Choroid plexus epithelial cell (primary cell): ENCODE data around the gene MOB3B.

Experiments
- DNase-seq: peaks from one replicate; pipeline ENCODE4 v3.0.0-alpha.2; 2010; ENCODE audit warnings: low read depth
- H3K4me3 ChIP-seq: 2 replicates; pipeline ENCODE4 v1.5.1; 2011; ENCODE audit warnings: low read depth, mild to moderate bottlenecking, control low read depth, low read length, moderate library complexity
- TF ChIP-seq, protein P1 (sequence below): conservative IDR thresholded peaks from 2 replicates; pipeline ENCODE4 v1.5.1; 2011; ENCODE audit warnings: low read depth, mild to moderate bottlenecking, control low read depth, inconsistent platforms, low read length, moderate library complexity

MOB3B gene

DNA sequence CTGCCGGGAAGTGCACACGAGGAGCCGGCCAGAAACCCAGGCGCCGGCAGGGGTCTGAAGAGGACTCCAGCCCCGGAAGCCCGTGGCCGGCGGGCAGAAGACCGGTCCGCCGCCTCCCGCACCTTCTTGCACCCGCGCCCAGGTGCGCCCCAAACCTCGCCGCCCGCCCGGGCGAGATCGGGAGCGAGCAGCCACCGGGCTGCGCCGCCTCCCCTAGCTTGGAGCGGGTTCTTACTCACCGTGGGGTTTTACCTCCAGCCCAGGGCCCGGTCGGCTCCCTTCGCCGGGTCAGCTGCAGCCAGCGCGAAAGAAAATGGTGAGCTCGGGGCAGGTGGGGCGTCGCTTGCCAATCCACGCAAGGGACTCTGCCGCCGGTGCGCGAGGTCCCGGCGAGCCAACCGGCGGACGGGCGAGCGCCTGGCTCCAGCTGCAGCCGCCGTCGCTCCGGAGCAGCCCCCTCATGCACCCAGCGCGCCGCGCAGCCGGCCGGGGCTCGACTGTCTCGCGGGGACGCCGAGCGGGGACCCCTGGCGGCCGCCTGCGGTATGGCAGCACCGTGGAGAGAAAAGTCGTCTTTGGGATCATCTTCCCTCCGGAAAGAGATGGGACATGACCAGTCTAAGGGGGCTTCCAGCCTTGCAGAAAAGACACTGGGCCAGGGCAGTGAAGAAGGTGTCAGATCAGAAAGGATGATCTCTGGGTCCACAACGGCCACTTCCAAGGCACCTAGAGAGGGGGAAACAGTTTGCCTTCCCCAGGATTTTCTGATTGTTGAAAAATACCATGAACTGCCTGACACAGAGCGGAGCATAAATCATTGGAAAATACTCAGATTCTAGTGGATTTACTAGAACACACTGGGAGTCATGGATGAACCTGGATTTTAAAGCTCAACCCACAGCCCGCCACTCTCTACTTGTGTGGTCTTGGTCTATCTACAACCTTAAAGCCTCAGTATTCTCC lies at the start of gene MOB3B:
TSS of gene MOB3B (minus strand) at position 499 of the 963 bp plus-strand sequence. CDS start 74,264 bp downstream, outside the sequence.
- peak; percentile 76 for DNase-seq
- H3K4me3 ChIP-seq: peak within 1 kb of the TSS; percentile 64
- TF ChIP-seq, protein P1, sequence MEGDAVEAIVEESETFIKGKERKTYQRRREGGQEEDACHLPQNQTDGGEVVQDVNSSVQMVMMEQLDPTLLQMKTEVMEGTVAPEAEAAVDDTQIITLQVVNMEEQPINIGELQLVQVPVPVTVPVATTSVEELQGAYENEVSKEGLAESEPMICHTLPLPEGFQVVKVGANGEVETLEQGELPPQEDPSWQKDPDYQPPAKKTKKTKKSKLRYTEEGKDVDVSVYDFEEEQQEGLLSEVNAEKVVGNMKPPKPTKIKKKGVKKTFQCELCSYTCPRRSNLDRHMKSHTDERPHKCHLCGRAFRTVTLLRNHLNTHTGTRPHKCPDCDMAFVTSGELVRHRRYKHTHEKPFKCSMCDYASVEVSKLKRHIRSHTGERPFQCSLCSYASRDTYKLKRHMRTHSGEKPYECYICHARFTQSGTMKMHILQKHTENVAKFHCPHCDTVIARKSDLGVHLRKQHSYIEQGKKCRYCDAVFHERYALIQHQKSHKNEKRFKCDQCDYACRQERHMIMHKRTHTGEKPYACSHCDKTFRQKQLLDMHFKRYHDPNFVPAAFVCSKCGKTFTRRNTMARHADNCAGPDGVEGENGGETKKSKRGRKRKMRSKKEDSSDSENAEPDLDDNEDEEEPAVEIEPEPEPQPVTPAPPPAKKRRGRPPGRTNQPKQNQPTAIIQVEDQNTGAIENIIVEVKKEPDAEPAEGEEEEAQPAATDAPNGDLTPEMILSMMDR: peak; percentile 77

DNA sequence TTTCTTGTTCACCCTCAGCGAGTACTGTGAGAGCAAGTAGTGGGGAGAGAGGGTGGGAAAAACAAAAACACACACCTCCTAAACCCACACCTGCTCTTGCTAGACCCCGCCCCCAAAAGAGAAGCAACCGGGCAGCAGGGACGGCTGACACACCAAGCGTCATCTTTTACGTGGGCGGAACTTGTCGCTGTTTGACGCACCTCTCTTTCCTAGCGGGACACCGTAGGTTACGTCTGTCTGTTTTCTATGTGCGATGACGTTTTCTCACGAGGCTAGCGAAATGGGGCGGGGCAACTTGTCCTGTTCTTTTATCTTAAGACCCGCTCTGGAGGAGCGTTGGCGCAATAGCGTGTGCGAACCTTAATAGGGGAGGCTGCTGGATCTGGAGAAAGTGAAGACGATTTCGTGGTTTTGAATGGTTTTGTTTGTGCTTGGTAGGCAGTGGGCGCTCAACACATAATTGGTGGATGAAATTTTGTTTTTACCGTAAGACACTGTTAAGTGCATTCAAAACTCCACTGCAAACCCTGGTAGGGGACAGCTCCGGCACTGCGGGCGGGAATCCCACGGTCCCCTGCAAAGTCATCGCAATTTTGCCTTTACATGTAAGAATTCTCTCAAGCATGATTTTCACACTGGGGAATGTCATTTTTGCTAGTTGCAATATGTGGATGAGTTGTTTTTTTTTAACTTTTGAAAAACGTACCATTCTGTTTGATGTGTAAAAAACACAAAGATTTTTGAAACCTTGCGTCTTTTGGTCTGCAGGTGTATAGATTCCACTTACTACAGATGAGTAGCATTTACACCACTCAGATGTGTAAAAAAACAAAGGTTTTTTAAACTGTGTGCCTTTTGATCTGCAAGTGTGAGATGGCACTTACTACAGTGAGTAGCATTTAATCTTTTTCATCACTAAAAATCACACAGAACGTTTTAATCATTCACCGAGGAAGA lies 44.3 kb upstream of the MOB3B start:
- TF ChIP-seq, protein P1: no peak
- H3K4me3 ChIP-seq: peak overlapping the region; percentile 72
- DNase-seq: peak; percentile 100

DNA sequence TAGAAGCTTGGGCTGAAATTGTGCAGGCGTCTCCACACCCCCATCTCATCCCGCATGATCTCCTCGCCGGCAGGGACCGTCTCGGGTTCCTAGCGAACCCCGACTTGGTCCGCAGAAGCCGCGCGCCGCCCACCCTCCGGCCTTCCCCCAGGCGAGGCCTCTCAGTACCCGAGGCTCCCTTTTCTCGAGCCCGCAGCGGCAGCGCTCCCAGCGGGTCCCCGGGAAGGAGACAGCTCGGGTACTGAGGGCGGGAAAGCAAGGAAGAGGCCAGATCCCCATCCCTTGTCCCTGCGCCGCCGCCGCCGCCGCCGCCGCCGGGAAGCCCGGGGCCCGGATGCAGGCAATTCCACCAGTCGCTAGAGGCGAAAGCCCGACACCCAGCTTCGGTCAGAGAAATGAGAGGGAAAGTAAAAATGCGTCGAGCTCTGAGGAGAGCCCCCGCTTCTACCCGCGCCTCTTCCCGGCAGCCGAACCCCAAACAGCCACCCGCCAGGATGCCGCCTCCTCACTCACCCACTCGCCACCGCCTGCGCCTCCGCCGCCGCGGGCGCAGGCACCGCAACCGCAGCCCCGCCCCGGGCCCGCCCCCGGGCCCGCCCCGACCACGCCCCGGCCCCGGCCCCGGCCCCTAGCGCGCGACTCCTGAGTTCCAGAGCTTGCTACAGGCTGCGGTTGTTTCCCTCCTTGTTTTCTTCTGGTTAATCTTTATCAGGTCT lies 43.5 kb upstream of the MOB3B start, which contains the start of gene C9orf72:
TSS of gene C9orf72 (minus strand) at position 564 of the 716 bp plus-strand sequence. CDS start 6,361 bp downstream, outside the sequence.
- TF ChIP-seq, protein P1: no peak
- DNase-seq: no peak
- peak within 1 kb of the TSS; percentile 72 for H3K4me3 ChIP-seq

DNA sequence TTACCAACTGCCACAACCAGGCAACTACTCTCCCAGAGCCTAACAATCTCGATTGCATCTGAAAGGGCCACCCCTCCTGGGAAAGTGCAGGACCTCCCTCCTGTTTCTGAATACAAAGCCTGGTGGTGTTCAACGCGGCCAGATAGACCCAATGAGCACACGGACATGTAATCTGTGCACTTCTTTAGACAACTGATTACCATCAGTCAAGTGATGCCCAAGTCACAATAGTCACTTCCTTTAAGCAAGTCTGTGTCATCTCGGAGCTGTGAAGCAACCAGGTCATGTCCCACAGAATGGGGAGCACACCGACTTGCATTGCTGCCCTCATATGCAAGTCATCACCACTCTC lies 42.9 kb upstream of the MOB3B start:
- DNase-seq: peak; percentile 59
- TF ChIP-seq, protein P1: no peak
- peak overlapping the region; percentile 72 for H3K4me3 ChIP-seq

DNA sequence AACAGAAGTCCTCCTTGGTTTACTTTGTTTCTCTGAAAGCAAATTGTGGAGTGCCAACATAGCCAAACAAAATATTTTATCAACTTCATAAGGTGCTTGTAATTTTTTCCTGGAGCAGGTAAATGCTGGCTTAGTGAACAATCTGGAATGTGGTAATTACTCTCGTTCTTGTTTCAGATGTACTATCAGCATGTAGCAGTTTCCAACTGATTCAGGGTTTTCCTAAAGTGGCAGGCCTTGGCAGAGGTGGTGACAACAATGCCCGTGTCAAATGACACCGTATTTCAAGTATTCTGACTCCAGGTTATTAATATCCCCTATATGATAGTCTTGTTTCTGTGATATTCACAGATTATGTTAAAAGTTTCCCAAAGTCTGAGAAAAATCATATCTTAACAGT lies 42.4 kb upstream of the MOB3B start:
- DNase-seq: no peak
- no peak overlapping the region for H3K4me3 ChIP-seq
- TF ChIP-seq, protein P1: no peak

DNA sequence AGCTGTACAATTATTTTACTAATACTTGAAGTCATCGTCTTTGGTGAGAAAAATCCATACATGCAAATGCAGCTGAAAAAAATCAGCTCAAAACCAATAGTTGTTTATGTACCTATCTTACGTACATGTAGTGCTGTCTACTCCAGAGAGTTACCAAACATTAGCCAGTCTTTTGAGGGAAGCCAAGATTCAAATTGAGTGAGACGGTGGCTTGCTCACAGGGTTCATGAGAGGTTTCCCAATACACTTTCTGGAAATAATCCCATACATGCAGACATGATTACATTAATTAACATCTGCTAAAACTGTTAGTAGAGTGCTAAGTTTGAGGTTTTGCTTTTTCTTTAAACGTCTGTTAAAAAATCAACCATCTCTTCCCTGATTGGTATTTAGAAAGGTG lies 41.4 kb upstream of the MOB3B start:
- no peak for DNase-seq
- TF ChIP-seq, protein P1: no peak
- no peak overlapping the region for H3K4me3 ChIP-seq
